Activated CD8-positive, alpha-beta memory T cell treated with anti-CD3 and anti-CD28 coated beads for 36 hours (primary cell): Measurements from ENCODE around the gene TRIM14. TPM values are rescaled to one million over a fixed set of nuclear protein-coding genes. Genes with fewer than 3 reads are reported as not detected.

ENCODE experiments used
- CTCF ChIA-PET: fragments of 350-600 bp; sonication (Branson Sonifier 250); formaldehyde crosslinking; loops from one replicate; lab custom pipeline; 2021; ENCODE audit warnings: antibody characterized with exemption; lab: Charles Lee
- POLR2A ChIA-PET: fragments of 350-600 bp; sonication (Branson Sonifier 250); formaldehyde crosslinking; loops from one replicate; lab custom pipeline; 2021; ENCODE audit warnings: antibody characterized with exemption; lab: Charles Lee
- total RNA-seq, 2 experiments: library from RNA; stranded (reverse); gene quantifications; one replicate each; pipeline ENCODE4 v1.2.3, GENCODE V29; 2021

The TRIM14 gene, protein sequence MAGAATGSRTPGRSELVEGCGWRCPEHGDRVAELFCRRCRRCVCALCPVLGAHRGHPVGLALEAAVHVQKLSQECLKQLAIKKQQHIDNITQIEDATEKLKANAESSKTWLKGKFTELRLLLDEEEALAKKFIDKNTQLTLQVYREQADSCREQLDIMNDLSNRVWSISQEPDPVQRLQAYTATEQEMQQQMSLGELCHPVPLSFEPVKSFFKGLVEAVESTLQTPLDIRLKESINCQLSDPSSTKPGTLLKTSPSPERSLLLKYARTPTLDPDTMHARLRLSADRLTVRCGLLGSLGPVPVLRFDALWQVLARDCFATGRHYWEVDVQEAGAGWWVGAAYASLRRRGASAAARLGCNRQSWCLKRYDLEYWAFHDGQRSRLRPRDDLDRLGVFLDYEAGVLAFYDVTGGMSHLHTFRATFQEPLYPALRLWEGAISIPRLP
- total RNA-seq, result 10 to 100 TPM; 44.6 to 45.1 TPM

GRCh38 chr9:98118640-98119601 is at the start of gene TRIM14:
Gene TRIM14 (minus strand): TSS chr9:98119222. CDS start chr9:98119188, 34 bp downstream.
- ChIA-PET POLR2A (interaction anchor here (0.6 to 2.4 kb wide), 10 partner anchors 14 to 198 kb away, joined by 3 to 26 read pairs (median 4); partner anchors contain the start of genes CORO2A, NANS, TBC1D2 and TRMO), CTCF (interaction anchor here (0.6 to 2.8 kb wide), 18 partner anchors 7 to 195 kb away, joined by 3 to 17 read pairs (median 3); partner anchors contain the start of gene TBC1D2)

DNA sequence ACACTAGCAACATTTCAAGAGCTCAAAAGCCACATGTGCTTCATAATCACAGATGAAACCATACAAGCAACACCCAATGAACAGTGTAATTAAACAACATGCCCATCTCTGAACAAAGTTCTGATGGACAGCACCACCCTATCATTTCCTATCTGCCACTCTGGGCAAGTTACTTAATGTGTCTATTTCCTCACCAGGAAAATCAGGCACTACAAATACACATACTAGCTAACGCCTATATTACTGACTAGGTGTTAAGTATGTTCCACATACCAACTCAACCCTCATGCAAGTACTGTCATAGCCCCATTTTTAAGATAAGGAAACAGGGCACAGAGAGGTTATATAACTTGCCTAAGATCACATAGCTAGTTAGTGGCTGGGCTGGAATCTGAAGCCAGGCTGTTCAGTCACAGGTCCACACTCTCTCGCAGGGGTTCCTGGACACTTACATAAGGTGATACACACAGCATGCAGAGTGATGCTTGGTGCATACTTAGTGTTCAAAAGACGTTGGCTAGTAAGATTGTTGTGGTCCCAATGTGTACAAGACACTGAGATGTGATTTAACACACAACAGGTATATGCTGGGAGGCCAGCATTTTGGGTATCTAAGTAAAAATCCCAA is 49.2 kb upstream of the TRIM14 start:
- ChIA-PET POLR2A (no interaction called here), CTCF (no interaction called here)

- POLR2A ChIA-PET, result no interaction called here
- CTCF ChIA-PET, result no interaction called here
These were observed 45.9 kb upstream of the TRIM14 start for GRCh38 chr9:98164912-98165311.

- CTCF ChIA-PET, result no interaction called here
- POLR2A ChIA-PET, result no interaction called here
These were observed 43.6 kb upstream of the TRIM14 start for GRCh38 chr9:98162613-98163012.

DNA sequence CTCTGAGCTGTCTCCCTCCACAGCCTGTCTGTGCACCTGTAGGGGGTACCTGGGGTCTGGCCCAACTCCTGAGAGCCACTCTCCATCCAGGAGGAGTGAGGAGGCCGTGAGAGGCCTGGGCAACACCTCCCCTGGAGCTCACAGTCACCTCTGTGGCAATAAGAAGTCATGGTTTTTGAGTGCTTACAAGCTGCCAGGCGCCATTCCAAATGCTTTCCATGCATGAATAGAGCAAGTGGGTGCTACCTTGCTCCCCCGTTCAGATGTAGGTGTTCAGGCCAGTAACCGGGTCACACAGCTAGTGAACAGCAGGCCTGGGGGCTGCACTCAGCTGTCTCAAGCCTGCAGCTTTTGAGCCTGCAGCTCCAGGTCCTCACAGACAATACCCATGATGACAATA is 42.8 kb upstream of the TRIM14 start:
- CTCF ChIA-PET, result no interaction called here
- POLR2A ChIA-PET, result interaction anchor here (0.5 kb wide), 1 partner anchor 55 kb away, joined by 8 read pairs; no protein-coding TSS in a partner anchor

GRCh38 chr9:98159790-98160189 is 40.8 kb upstream of the TRIM14 start:
- POLR2A ChIA-PET, result no interaction called here
- CTCF ChIA-PET, result interaction anchor here (1.0 to 1.4 kb wide), 2 partner anchors 12 to 42 kb away, joined by 3 read pairs; no protein-coding TSS in a partner anchor

DNA sequence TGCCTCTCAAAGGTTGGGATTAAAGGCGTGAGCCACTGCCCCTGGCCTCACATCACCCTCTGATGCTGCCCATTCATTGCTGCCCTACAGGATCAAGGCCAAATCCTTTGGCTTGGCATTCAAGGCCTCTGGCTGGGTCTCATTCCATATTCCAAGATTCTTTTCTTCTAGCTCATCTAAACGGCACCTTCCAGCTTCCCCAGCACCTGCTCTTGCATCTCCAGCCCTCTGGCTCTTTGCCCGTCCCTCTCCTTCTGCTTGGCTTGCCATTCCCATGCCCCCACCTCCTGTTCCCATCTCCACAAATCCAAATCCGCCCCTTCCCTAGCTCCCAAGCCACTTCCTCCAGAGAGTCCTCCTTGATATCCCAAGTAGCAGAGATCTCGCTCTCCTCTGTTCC is 40.3 kb upstream of the TRIM14 start:
- ChIA-PET POLR2A (interaction anchor here (0.7 kb wide), 1 partner anchor 29 kb away, joined by 7 read pairs; no protein-coding TSS in a partner anchor), CTCF (interaction anchor here (1.0 to 1.4 kb wide), 2 partner anchors 11 to 41 kb away, joined by 3 read pairs; no protein-coding TSS in a partner anchor)

DNA sequence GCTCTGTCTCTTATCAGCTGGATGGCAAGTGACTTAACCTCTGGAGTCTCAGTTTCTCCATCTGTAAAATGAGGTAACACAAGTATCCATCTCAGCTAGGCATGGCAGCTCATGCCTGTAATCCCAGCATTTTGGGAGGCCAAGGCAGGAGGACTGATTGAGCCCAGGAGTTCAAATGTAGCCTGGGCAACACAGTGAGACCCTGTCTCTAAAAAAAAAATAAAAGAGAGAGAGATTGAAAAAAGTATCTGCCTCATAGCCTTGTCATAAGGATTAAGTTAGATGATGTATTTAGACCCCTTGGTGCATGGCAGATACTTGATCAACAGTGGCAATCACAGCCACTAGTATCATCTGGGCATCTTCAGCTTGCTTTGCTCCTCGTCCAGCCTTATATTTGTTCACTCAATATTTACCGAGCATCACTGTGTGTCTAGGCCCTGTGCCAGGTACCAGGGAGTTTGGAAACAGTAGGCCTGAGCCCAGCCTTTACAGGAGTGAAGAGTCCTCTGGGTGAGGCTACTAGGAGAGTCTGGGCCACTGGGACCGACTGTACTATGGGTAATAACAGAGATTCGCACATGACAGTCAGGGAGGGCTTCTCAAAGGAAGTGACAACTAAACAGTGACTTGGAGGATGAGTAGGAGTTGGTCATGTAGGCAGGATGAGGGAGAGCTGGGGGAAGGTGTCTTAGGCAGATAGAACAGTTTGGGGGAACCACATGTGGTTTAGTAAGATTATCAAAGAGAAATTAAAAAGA is 39.2 kb upstream of the TRIM14 start:
- CTCF ChIA-PET, result no interaction called here

GRCh38 chr9:98157372-98157771 is 38.4 kb upstream of the TRIM14 start:
- ChIA-PET POLR2A (no interaction called here), CTCF (interaction anchor here (0.6 kb wide), 2 partner anchors 20 to 100 kb away, joined by 3 read pairs; no protein-coding TSS in a partner anchor)

More for the DNA sequence above, 39.2 kb upstream of the TRIM14 start:
- POLR2A ChIA-PET, result no interaction called here

DNA sequence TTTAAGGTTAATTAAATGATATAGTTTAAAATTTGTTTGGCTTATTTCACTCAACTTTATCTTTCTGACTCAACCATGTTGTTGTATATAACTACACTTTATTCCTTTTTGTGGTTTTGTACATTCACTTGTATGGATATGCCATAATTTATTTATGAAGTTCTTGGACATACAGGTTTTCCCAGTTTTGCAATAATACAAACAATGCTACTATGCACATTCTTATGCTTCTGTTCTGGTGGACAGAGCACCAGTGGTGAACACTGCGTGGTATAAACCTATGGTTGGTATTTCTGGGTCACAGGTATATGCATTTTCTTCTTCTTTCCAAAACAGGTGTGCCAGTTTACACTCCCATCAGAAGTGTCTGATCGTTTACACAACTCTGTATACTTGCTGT is 35.7 kb upstream of the TRIM14 start:
- ChIA-PET CTCF (no interaction called here), POLR2A (no interaction called here)

DNA sequence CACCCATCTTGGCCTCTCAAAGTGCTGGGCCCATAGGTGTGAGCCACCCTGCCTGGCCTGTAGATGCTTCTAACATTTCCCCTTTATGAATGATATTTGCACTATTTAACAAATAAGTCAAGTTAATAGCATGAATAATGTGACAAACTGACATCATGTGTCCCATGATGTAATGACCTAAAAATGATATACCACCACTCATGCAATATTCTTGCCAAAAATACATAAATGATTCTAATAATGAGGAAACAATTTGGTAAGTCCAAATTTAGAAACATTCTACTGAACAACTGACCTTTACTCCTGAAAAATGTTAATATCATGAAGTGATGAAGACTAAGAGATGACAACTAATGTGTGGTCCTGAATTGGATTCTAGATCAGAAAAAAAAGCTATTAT is 33.5 kb upstream of the TRIM14 start:
- CTCF ChIA-PET, result no interaction called here
- POLR2A ChIA-PET, result no interaction called here

- ChIA-PET POLR2A (no interaction called here), CTCF (no interaction called here)
These were observed 31.7 kb upstream of the TRIM14 start for GRCh38 chr9:98150721-98151120.

GRCh38 chr9:98150164-98150563 is 31.1 kb upstream of the TRIM14 start:
- CTCF ChIA-PET, result interaction anchor here (1.7 kb wide), 1 partner anchor 29 kb away, joined by 3 read pairs; no protein-coding TSS in a partner anchor
- POLR2A ChIA-PET, result no interaction called here

DNA sequence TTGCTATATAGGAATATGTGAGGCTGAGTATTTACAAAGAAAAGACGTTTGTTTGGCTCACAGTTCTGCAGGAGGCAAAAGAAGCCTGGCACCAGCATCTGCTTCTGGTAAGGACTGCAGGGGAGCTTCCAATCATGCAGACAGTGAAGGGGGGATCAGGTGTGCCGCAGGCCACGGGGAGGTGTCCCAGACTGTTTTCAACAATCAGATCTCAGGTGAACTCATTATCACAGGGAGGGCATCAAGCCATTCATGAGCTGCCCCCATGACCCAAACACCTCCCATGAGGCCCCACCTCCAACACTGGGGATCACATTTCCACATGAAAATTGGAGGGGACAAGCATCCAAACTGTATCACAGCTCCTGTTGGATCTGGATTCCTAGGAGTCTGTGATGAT is 30.4 kb upstream of the TRIM14 start:
- CTCF ChIA-PET, result interaction anchor here (1.7 kb wide), 1 partner anchor 29 kb away, joined by 3 read pairs; no protein-coding TSS in a partner anchor
- POLR2A ChIA-PET, result interaction anchor here (0.5 kb wide), 1 partner anchor 34 kb away, joined by 7 read pairs; no protein-coding TSS in a partner anchor

DNA sequence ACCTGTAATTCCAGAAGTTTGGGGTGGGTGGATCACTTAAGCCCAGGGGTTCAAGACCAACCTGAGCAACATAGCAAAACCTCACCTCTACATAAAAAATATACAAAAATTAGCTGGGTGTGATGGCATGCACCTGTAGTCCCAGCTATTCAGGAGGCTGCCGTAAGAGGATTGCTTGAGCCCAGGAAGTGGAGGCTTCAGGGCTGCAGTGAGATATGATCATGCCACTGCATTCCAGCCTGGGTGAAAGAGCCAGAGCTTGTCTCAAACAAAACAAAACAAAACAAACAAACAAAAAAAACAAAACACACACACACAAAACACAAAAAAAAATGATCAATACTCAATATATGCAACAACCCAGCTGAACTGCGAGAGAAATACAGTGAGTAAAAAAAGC is 29.5 kb upstream of the TRIM14 start:
- CTCF ChIA-PET, result interaction anchor here (1.4 to 1.7 kb wide), 2 partner anchors 11 to 28 kb away, joined by 3 read pairs; no protein-coding TSS in a partner anchor
- POLR2A ChIA-PET, result no interaction called here

DNA sequence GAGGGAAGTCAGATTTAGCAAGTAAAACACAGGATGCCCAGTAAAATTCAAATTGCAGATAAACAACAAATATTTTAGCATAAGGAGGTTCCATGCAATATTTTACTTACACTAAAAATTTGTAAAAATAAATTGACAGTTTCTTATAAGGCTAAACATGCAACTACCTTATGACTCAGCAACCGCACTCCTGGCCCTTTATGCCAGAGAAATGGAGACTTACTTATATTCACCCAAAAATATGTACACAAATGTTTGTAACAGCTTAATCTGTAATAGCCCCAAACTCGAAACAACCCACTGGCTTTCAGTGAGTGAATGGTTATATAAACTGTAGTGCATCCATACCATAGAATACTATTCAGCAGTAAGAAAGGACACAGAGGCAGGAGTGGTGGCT is 28.6 kb upstream of the TRIM14 start:
- ChIA-PET CTCF (interaction anchor here (1.4 kb wide), 1 partner anchor 12 kb away, joined by 3 read pairs; no protein-coding TSS in a partner anchor), POLR2A (no interaction called here)

DNA sequence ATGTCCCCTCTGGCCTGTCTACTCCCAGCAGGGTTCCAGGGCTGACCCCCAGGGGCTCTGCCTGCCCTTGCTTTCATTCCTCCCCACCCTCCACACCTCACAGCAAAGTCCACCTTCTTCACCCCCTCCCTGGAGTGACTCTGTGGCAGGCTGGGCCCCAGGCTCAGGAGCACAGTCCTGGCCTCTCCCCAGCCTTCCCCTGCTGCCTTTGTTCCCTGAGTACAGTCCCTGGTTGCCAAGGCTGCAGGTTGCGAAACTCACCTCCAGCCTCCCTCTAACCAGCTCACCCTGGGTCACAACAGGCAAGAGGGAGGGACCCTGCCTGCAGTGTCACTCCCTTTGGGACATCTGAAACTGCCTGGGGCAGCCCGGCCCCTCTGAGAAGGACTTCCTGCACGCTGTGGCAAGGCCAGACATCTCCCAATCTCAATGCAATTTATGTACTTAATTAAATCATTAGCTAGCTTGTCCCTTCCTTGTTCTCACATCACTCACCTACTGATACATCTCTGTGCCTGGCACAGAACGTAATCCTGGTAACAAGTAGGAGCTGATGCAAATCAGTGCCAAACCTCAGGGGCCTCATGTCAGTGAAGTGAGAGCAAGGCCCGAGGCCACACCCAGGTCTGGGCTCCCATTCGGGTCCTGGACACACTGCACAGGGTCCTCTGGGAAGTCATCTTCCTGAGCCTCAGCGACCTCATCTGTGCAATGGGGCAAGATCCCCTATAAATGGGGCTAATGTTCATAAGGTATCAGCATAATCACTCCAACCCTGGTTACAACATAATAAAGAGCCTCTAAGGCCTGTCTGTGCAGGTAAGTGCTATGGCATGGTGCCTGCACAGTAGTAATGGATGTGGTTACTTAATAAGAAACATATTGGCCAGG is 27.3 kb upstream of the TRIM14 start:
- POLR2A ChIA-PET, result no interaction called here
- CTCF ChIA-PET, result no interaction called here
